DND-41 (cell line): ENCODE results near the gene CPT1A.

Experiments
- ATAC-seq: fragments of 200-7000 bp; cut with Tn5 transposase; 3 replicates; pipeline ENCODE4 v1.9.1; 2021; ENCODE audit warnings: low read depth; ENCODE audit not compliant: insufficient read depth
- DNase-seq: peaks from one replicate; pipeline ENCODE4 v3.0.0-alpha.2; 2020
- H2AFZ ChIP-seq: 2 replicates; pipeline ENCODE4 v1.6.0; 2012; ENCODE audit warnings: low read depth, low read length
- H3K27ac ChIP-seq: 2 replicates; pipeline ENCODE4 v1.5.1; 2012; ENCODE audit warnings: low read length, inconsistent platforms
- H3K27me3 ChIP-seq: fragments of 200-600 bp; sonication (generic); 2 replicates; pipeline ENCODE4 v1.6.0; 2012; ENCODE audit warnings: low read length, mild to moderate bottlenecking, inconsistent platforms; ENCODE audit not compliant: insufficient read depth, poor library complexity
- H3K36me3 ChIP-seq: 2 replicates; pipeline ENCODE4 v1.5.1; 2012; ENCODE audit warnings: low read length, inconsistent platforms; ENCODE audit not compliant: insufficient read depth
- H3K4me1 ChIP-seq: 2 replicates; pipeline ENCODE4 v1.5.1; 2012; ENCODE audit warnings: mild to moderate bottlenecking, low read length; ENCODE audit not compliant: insufficient read depth
- H3K4me2 ChIP-seq: 2 replicates; pipeline ENCODE4 v1.6.0; 2012; ENCODE audit warnings: mild to moderate bottlenecking, moderate library complexity, low read length, inconsistent platforms; ENCODE audit not compliant: insufficient read depth
- H3K4me3 ChIP-seq, 2 experiments: fragments of 200-600 bp in 1 of 2; shearing (Covaris generic) in 1 of 2; 2 replicates each; pipeline ENCODE4 v1.5.1; 2012 to 2016; ENCODE audit warnings: inconsistent platforms in 2 of 2, low read length in 2 of 2, mild to moderate bottlenecking in 2 of 2, low read depth in 1 of 2, moderate library complexity in 1 of 2
- H3K79me2 ChIP-seq: 2 replicates; pipeline ENCODE4 v1.6.0; 2012; ENCODE audit warnings: low read length, inconsistent platforms; ENCODE audit not compliant: insufficient read depth
- H3K9ac ChIP-seq: 2 replicates; pipeline ENCODE4 v1.6.0; 2012; ENCODE audit warnings: low read depth, mild to moderate bottlenecking, inconsistent platforms, low read length, moderate library complexity
- H3K9me3 ChIP-seq: 2 replicates; pipeline ENCODE4 v1.5.1; 2012; ENCODE audit warnings: low read length, moderate library complexity, mild to moderate bottlenecking, inconsistent platforms; ENCODE audit not compliant: insufficient read depth, severe bottlenecking
- H4K20me1 ChIP-seq: 2 replicates; pipeline ENCODE4 v1.6.0; 2012; ENCODE audit warnings: low read length; ENCODE audit not compliant: insufficient read depth
- EZH2 ChIP-seq: IDR thresholded peaks from 3 replicates; pipeline ENCODE4 v1.6.1; 2012; ENCODE audit warnings: borderline replicate concordance, low read depth, mild to moderate bottlenecking, moderate library complexity, low read length, inconsistent platforms; ENCODE audit not compliant: severe bottlenecking
- TF ChIP-seq, protein P1 (sequence below): IDR thresholded peaks from 2 replicates; pipeline ENCODE4 v1.5.1; 2012; ENCODE audit warnings: borderline replicate concordance, low read length, moderate library complexity, mild to moderate bottlenecking; ENCODE audit not compliant: poor library complexity, severe bottlenecking; ENCODE audit errors: extremely low read depth

CPT1A gene

GRCh38 chr11:68735125-68735524 lies 106.6 kb downstream of the CPT1A start:
- Histone ChIP-seq H3K9me3 (no peaks in the 10 kb centered on the region), H2AFZ (no peak overlapping the region), H3K9ac (no peak overlapping the region), H3K4me3 (no peak overlapping the region), H3K79me2 (no peaks in the 10 kb centered on the region), H3K27ac (no peak overlapping the region), H3K27me3 (peaks cover 6% of the 10 kb centered on the region), H4K20me1 (no peaks in the 10 kb centered on the region), H3K36me3 (no peaks in the 10 kb centered on the region), H3K4me1 (no peaks in the 10 kb centered on the region), H3K4me2 (no peak overlapping the region)
- ATAC-seq = no peak
- no peak for DNase-seq
- no peak for TF ChIP-seq EZH2
- TF ChIP-seq, protein P1, sequence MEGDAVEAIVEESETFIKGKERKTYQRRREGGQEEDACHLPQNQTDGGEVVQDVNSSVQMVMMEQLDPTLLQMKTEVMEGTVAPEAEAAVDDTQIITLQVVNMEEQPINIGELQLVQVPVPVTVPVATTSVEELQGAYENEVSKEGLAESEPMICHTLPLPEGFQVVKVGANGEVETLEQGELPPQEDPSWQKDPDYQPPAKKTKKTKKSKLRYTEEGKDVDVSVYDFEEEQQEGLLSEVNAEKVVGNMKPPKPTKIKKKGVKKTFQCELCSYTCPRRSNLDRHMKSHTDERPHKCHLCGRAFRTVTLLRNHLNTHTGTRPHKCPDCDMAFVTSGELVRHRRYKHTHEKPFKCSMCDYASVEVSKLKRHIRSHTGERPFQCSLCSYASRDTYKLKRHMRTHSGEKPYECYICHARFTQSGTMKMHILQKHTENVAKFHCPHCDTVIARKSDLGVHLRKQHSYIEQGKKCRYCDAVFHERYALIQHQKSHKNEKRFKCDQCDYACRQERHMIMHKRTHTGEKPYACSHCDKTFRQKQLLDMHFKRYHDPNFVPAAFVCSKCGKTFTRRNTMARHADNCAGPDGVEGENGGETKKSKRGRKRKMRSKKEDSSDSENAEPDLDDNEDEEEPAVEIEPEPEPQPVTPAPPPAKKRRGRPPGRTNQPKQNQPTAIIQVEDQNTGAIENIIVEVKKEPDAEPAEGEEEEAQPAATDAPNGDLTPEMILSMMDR = no peak

- Histone ChIP-seq H3K27me3 (peaks cover 6% of the 10 kb centered on the region), H3K4me3 (no peak overlapping the region), H2AFZ (no peak overlapping the region), H3K79me2 (no peaks in the 10 kb centered on the region), H3K9ac (no peak overlapping the region), H3K4me1 (no peaks in the 10 kb centered on the region), H3K4me2 (no peak overlapping the region), H4K20me1 (no peaks in the 10 kb centered on the region), H3K27ac (no peak overlapping the region), H3K36me3 (no peaks in the 10 kb centered on the region), H3K9me3 (no peaks in the 10 kb centered on the region)
- no peak for DNase-seq
- TF ChIP-seq, protein P1 = no peak
- no peak for TF ChIP-seq EZH2
- no peak for ATAC-seq
These were observed 107.6 kb downstream of the CPT1A start for GRCh38 chr11:68734111-68734510.

GRCh38 chr11:68727783-68728182 lies 113.9 kb downstream of the CPT1A start:
- H2AFZ ChIP-seq = no peak overlapping the region

More at GRCh38 chr11:68727783-68728182, 113.9 kb downstream of the CPT1A start:
- no peaks in the 10 kb centered on the region for H3K79me2 ChIP-seq
- H3K27ac ChIP-seq = no peak overlapping the region
- TF ChIP-seq EZH2 = no peak
- TF ChIP-seq, protein P1 = no peak
- no peaks in the 10 kb centered on the region for H3K4me1 ChIP-seq
- no peaks in the 10 kb centered on the region for H3K9me3 ChIP-seq
- no peak overlapping the region for H3K4me3 ChIP-seq
- peaks cover 19% of the 10 kb centered on the region for H3K27me3 ChIP-seq
- no peak overlapping the region for H3K4me2 ChIP-seq
- ATAC-seq = no peak
- H3K36me3 ChIP-seq = no peaks in the 10 kb centered on the region
- H4K20me1 ChIP-seq = no peaks in the 10 kb centered on the region
- no peak overlapping the region for H3K9ac ChIP-seq
- DNase-seq = no peak
